Sigmoid colon (tissue), 7 donors: ENCODE results near the gene AP2A2. TPM values are rescaled to one million over a fixed set of nuclear protein-coding genes. Genes with fewer than 3 reads are reported as not detected.
"Not testable (repeated sequence)": the region's sequence is repeated elsewhere in the genome, so short reads cannot be mapped to it uniquely, and the experiment has no call there.

Source experiments
- DNase-seq: peaks from one replicate; pipeline ENCODE4 v3.0.0-alpha.2; 2019
- H3K27ac ChIP-seq, 4 donors: fragments of 200-600 bp; sonication (generic); one replicate each; pipeline ENCODE4 v1.5.1; 2016 to 2019; ENCODE audit warnings: mild to moderate bottlenecking in 1 of 4
- H3K27me3 ChIP-seq, 3 donors: fragments of 200-600 bp; sonication (generic); one replicate each; pipeline ENCODE4 v1.5.1; 2019; ENCODE audit warnings: mild to moderate bottlenecking in 1 of 3
- H3K36me3 ChIP-seq, 4 donors: fragments of 200-600 bp; sonication (generic); one replicate each; pipeline ENCODE4 v1.5.1; 2016 to 2019
- H3K4me1 ChIP-seq, 4 donors: fragments of 200-600 bp; sonication (generic); one replicate each; pipeline ENCODE4 v1.5.1; 2017 to 2019
- H3K4me3 ChIP-seq, 4 donors: fragments of 200-600 bp; sonication (generic); one replicate each; pipeline ENCODE4 v1.5.1; 2017 to 2019; ENCODE audit warnings: mild to moderate bottlenecking in 2 of 4, moderate library complexity in 1 of 4
- H3K9me3 ChIP-seq, 4 donors: fragments of 200-600 bp in 3 of 4; sonication (generic) in 3 of 4; one replicate each; pipeline versions ENCODE4 v1.5.1 to v1.6.1; 2013 to 2019
- CTCF ChIP-seq, 4 experiments: fragments of 450-650 bp in 3 of 4; fragments of 200-600 bp in 1 of 4; IDR thresholded peaks; one replicate each; pipeline ENCODE4 v1.5.1; 2016 to 2019; ENCODE audit warnings: antibody characterized with exemption in 4 of 4, mild to moderate bottlenecking in 3 of 4, moderate library complexity in 2 of 4
- EP300 ChIP-seq, 4 donors: sonication (generic); formaldehyde crosslinking; IDR thresholded peaks; one replicate each; pipeline ENCODE4 v1.6.1; 2017; ENCODE audit warnings: antibody characterized with exemption in 4 of 4
- POLR2A ChIP-seq, 2 donors: fragments of 450-650 bp; IDR thresholded peaks; one replicate each; pipeline ENCODE4 v1.6.1; 2016; ENCODE audit warnings: antibody characterized with exemption in 2 of 2, mild to moderate bottlenecking in 2 of 2, moderate library complexity in 2 of 2
- POLR2AphosphoS5 ChIP-seq, 4 donors: sonication (generic); formaldehyde crosslinking; IDR thresholded peaks; one replicate each; pipeline ENCODE4 v1.6.1; 2017; ENCODE audit warnings: antibody characterized with exemption in 4 of 4
- WGBS, 2 donors: extraction: QIAGEN DNeasy Blood & Tissue Kit; methylation state at CpG; one replicate each; pipeline ENCODE4 v1.1.7; 2013; 5-methylcytosine and 5-hydroxymethylcytosine counted together
- intact Hi-C: fragments of 100-400 bp; cut with DNase I; formaldehyde crosslinking; loops from one replicate; pipeline ENCODE4 v1.15.1; 2023
- polyA plus RNA-seq, 3 donors: library from polyadenylated mRNA; stranded (reverse); fragments of 200-250 nt; gene quantifications; one replicate each; pipeline ENCODE4 v1.2.3, GENCODE V29; 2013
- total RNA-seq, 4 donors: library from RNA; depleted of rRNA; stranded (reverse); fragments of >200 nt; gene quantifications; one replicate each; pipeline ENCODE4 v1.1.0, GENCODE V29; 2016
- donor health status: healthy with polysubstance abuse.
- donor health status: Bipolar disorder and iron deficiency.
- donor health status: healthy.

The AP2A2 gene
- total and polyA plus RNA-seq, 7 donors = 21.0 to 78.4 (median 47.0) TPM

GRCh38 chr11:971092-971690, 45.5 kb downstream of the AP2A2 start:
- Histone ChIP-seq H3K4me3 (no peak overlapping the region), H3K27me3 (no peaks in the 10 kb centered on the region), H3K4me1 (peaks cover 0 to 9% (median 8%) of the 10 kb centered on the region in 4 donors), H3K27ac (no peak overlapping the region), H3K9me3 (no peaks in the 10 kb centered on the region), H3K36me3 (peaks cover 15 to 61% (median 33%) of the 10 kb centered on the region in 4 donors)
- 78 to 91% methylated on average over 12 of the region's 12 CpGs for WGBS, 2 donors
- DNase-seq = no peak
- intact Hi-C loops = no loop called here
- TF ChIP-seq EP300 (IDR thresholded peaks at IDR 0.05) = no peak
- no peak for TF ChIP-seq CTCF (IDR thresholded peaks at IDR 0.05)
- no peak for TF ChIP-seq POLR2AphosphoS5 (IDR thresholded peaks at IDR 0.05)
- TF ChIP-seq POLR2A (IDR thresholded peaks at IDR 0.05) = no peak

GRCh38 chr11:971731-972365, 46.2 kb downstream of the AP2A2 start:
- Histone ChIP-seq H3K36me3 (peaks cover 15 to 68% (median 34%) of the 10 kb centered on the region in 4 donors), H3K27ac (no peak overlapping the region), H3K4me3 (no peak overlapping the region), H3K27me3 (no peaks in the 10 kb centered on the region), H3K9me3 (no peaks in the 10 kb centered on the region), H3K4me1 (peaks cover 0 to 6% (median 1%) of the 10 kb centered on the region in 4 donors)
- intact Hi-C loops = no loop called here
- 96 to 97% methylated on average over 31 of the region's 31 CpGs for WGBS, 2 donors
- no peak for DNase-seq
- TF ChIP-seq POLR2A (IDR thresholded peaks at IDR 0.05) = no peak
- TF ChIP-seq CTCF (IDR thresholded peaks at IDR 0.05) = no peak
- TF ChIP-seq EP300 (IDR thresholded peaks at IDR 0.05) = no peak
- no peak for TF ChIP-seq POLR2AphosphoS5 (IDR thresholded peaks at IDR 0.05)

- peaks cover 15 to 76% (median 40%) of the 10 kb centered on the region in 4 donors for H3K36me3 ChIP-seq
- peaks cover 0 to 5% (median 0%) of the 10 kb centered on the region in 4 donors for H3K4me1 ChIP-seq
- no peak overlapping the region for H3K4me3 ChIP-seq
- TF ChIP-seq POLR2A (IDR thresholded peaks at IDR 0.05) = no peak
- TF ChIP-seq CTCF (IDR thresholded peaks at IDR 0.05) = no peak
- TF ChIP-seq POLR2AphosphoS5 (IDR thresholded peaks at IDR 0.05) = no peak
- no peak for TF ChIP-seq EP300 (IDR thresholded peaks at IDR 0.05)
- H3K27me3 ChIP-seq = no peaks in the 10 kb centered on the region
- H3K27ac ChIP-seq = no peak overlapping the region
- no peak for DNase-seq
- no peaks in the 10 kb centered on the region for H3K9me3 ChIP-seq
- intact Hi-C loops = no loop called here
- 97% methylated on average over 26 of the region's 26 CpGs for WGBS, 2 donors
These were observed 47.0 kb downstream of the AP2A2 start for GRCh38 chr11:972523-973211.

GRCh38 chr11:973237-973636, 47.6 kb downstream of the AP2A2 start:
- H3K9me3 ChIP-seq = no peaks in the 10 kb centered on the region
- TF ChIP-seq CTCF (IDR thresholded peaks at IDR 0.05) (no peak), EP300 (IDR thresholded peaks at IDR 0.05) (no peak), POLR2A (IDR thresholded peaks at IDR 0.05) (no peak), POLR2AphosphoS5 (IDR thresholded peaks at IDR 0.05) (no peak)
- intact Hi-C loops = no loop called here
- DNase-seq = no peak
- H3K4me1 ChIP-seq = peaks cover 0 to 5% (median 0%) of the 10 kb centered on the region in 4 donors
- no peak overlapping the region for H3K27ac ChIP-seq
- WGBS, 2 donors = 97% methylated on average over 11 of the region's 11 CpGs
- no peaks in the 10 kb centered on the region for H3K27me3 ChIP-seq
- peaks cover 18 to 82% (median 43%) of the 10 kb centered on the region in 4 donors for H3K36me3 ChIP-seq
- H3K4me3 ChIP-seq = no peak overlapping the region

- H3K4me1 ChIP-seq, intact Hi-C loops, H3K9me3 ChIP-seq, H3K27me3 ChIP-seq, DNase-seq, H3K4me3 ChIP-seq, H3K27ac ChIP-seq: not testable (repeated sequence)
- H3K36me3 ChIP-seq = peaks cover 22 to 89% (median 43%) of the 10 kb centered on the region in 4 donors
- WGBS, 2 donors = 89 to 98% methylated on average over 41 of the region's 41 CpGs
These were observed 49.7 kb downstream of the AP2A2 start for GRCh38 chr11:975376-975775.
